ENCODE data around the gene FRMD8.

DNA sequence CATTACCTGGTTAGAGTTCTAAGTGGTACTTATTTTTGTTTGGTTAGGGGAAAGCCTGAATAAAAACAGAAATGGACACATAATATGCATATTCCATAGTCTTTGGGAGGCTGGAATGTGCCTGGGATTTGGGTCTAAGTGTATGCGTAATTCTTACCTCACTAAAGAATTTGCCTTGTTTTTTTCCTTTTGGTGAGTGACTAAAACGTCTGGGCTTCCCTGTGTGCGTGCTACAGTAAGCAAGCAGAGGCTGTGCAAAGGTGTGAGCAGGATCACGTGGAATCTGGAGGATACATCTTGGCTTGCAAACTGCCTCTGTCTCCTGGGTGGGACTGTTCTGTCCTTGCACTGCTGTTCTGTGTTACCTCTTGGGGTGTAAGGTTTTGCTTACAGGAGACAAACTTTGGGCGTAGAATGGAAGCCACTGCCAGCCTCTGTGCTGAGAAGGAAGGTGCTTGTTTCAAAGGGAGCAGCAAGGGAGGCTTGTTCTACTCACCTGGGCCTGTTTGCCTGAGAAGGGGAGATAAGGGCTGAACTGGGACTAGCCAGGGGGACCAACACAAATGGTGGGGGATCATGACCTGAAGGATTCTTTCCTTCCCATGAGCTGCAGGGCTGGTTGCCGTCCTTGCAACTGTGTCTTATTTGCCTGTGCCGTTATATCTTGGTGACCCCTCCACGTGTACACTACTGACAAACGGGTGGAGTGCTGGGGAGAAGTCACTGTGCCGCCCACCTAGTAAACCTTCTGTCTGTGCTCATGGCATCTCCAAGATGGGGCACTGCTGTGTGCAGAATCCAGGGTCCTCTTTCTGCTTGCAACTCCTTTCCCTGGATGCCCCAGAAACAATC is 40.6 kb downstream of the FRMD8 start:
- no peak for TF ChIP-seq RFX5 (IDR thresholded peaks at IDR 0.05; ENCODE audit: low read depth, low read length)
- no peak for TF ChIP-seq CTCF (conservative IDR thresholded peaks at IDR 0.05; ENCODE audit: low read depth, low read length)
- TF ChIP-seq POLR2A (IDR thresholded peaks at IDR 0.05; ENCODE audit: low read depth, low read length), result peak; percentile 79
- no peak; the same call in 1 of the 2 replicates for TF ChIP-seq USF2 (IDR thresholded peaks at IDR 0.05; ENCODE audit: low read depth, low read length)
- peak; percentile 4; the same call in 1 of the 2 replicates for TF ChIP-seq MAFK (IDR thresholded peaks at IDR 0.05; ENCODE audit: low read depth, low read length)

All from IMR-90 (cell line).